GM10847 (cell line): Measurements from ENCODE around the gene HACD2.

ENCODE experiments used
- POLR2A ChIP-seq: IDR thresholded peaks from 2 replicates; pipeline ENCODE4 v1.6.1; 2011; ENCODE audit not compliant: insufficient read length; ENCODE audit errors: extremely low read depth

Gene HACD2

DNA sequence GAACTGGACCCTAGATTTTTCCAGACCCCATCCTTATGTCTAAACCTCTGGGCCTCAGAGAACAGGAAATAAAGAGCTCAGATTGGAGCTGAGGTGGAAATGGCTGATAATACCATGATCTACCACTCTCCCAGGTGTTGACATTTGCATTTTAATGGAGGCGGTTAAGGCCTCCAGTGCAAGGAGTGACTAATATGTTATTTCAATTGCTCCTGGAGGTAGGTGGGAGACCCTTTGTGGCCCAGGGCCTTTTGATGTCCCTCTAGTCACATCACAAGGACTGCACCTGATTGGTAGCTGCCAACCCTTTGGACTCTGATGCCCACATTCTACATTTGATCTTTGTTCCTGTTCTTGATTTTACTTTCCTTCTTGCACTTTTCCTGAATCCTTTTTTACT lies 127.0 kb downstream of the HACD2 start:
- no peak for TF ChIP-seq POLR2A

DNA sequence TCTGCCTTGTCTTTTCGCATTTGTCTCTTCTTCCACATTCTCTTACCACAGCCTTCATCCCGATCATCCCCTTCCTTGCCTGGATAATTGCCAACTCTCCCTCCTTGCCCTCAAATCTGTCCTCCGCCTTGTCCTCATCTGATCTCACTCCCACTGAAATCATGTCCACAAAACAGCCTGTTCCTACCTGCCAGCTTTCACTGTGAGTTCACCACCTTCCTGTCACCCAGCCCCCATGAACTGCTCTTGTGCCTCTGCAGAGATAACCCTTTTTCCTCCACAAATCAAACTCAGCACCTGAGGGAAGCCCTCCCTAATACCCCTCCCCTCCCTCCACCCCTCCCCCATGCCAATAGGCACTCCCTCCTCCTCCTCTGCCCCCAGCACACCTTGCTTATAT lies 131.2 kb downstream of the HACD2 start:
- TF ChIP-seq POLR2A, result no peak

DNA sequence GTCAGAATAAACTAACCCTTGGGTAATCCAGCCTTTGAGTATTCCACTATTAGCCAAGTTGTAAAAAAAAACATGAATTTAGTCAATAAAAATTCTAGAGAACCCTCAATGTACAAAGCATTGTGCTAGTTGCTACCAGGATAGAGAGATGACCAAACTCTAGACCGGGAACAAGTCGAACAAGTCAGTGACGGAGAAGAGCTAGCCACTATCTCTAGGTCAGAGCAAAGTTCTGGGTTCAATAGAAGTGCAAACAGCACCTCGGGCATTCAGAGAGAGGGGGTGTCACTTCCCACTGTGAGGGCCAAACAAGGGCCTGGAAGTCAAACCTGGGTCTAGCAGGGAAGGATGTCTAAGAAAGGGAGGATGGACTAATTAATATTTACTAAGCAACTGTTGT lies 133.7 kb downstream of the HACD2 start:
- TF ChIP-seq POLR2A, result no peak

DNA sequence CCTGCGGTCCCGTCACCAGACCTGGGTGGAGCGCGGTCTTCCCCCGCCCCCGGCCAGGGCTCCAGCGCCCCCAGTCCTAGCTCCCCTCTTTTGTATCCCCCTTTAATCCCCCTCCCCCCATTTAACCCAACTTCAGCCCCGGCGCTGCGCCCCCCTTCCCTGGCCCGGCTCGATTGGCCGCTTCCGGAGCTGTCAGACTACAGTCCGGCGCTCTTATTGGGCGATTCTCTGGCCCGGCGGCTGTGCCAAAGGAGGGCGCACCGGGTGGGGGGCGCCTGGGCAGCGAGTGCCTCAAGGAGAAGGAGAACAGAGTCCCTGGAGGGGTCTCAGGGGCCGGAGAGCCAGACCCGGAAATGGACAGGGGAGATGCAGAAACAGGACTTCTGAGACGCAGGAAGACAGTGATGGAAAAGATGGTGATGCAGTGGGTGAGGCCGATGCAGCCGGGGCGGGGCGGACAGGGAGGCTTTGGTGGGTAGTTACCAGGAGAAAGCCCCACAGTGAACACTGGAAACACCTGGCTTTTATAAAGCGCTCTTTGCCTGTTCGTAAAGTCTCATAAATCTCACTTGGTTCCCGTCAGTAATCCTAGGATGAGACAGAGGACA lies 134.8 kb downstream of the HACD2 start:
- TF ChIP-seq POLR2A, result no peak

DNA sequence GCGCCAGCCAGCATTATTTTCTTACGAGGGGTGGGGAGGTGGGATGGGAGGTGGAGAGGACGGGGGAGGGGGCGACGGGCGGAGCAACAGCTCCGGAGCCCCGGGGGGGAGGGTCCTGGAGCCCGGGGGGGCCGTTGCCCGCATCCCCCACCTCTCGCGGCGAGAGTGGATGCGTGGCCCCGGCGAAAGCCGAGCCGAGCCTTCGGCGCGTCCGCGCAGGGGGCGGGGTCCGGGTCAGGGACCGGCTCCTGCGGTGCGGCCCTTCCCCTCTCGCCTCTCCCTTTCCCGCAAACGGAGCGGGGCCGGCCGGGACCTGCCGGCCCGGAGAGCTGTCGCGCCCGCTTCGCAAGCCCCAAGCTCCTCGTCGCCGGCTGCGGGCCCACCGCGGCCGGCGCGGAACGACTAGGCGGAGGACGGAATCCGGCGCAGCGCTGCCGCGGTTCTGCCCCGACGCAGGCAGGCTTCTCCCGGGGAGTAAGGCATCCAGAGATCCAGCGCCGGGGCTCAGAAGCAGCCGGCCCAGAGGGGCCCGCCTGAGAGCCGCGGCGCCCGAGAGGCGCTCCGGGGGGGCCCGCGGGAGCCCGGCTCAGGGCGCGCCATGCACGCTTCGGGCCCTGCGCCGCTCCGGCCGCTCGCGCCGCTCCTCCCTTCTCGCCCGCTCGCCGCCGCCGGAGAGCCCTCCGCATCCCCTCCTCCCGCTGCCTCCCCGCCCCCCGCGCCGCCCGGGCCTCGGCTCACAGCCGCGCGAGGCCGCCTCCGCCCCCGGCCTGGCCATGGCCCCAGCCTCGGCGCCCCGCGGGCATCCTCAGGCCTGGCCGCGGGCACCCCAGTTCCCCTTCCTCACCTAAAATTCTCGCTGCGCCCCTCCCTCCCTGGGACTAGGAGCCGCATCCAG lies 135.5 kb downstream of the HACD2 start:
- TF ChIP-seq POLR2A, result no peak

DNA sequence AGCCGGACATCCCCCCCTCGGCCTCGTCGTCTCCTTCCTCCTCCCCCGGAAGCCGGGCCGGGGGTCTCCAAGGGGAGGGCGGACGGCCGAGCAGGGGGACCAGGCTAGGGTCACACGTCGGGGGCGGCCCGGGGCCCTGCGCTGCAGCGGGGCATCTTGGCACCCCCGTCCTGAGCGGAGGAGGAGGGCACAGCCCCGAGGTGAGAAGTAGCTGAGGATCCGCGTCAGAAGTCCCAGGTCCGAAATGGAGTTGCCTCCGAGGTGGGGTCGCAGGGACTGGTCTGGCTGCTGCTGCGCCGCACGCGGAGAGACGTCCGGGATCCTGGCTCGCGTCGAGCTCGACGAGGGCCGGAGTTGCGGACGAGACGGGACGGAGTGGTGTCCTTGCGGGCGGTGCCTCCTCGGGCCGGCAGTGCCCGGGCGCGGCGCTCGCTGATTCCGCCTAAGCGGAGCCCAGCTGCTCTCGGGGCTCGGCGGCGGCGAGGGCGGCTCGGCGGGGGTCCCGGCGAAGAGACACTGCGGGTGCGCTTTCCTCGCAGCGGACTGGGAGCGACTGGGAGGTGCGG lies 136.2 kb downstream of the HACD2 start, which contains the start of gene ADCY5:
Gene ADCY5 (minus strand): TSS at position 555 of the 566 bp plus-strand sequence. CDS start 545 bp downstream, at position 10.
- TF ChIP-seq POLR2A, result no peak

DNA sequence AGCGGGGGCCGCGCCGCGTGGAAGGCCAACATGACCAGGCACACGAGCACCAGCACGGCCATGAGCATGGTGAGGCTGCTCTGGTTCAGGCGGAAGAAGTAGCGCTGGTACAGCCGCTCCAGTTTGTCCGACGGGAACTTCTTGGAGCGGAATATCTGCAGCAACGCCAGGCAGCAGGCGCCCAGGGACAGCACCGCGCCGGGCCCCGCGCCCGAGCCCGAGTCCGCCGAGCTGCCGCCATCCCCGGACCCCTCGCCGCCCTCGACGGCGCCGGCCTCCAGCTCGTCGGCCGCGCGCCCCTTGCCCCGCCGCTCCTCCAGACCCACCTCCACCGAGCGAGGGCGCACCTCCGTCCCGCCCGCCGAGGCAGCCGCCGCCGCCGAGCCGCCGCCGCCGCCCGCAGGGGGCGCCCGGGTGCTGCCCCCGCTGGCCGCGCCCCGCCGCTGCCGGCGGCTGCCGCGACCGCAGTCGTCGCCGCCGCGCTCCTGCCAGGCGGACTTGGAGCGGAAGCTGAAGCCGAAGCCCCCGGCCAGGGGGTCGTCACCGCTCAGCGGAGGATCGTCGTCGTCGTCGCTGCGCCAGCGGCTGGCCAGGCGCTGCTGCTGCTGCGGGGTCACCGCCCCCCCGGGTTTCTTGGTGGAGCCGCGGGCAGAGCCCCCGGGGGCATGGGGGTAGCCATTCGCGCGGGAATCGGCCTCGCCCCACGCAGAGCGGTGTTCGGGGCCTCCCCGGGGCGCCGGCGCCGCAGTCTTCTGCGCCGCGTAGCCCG lies 136.9 kb downstream of the HACD2 start:
- TF ChIP-seq POLR2A, result no peak

DNA sequence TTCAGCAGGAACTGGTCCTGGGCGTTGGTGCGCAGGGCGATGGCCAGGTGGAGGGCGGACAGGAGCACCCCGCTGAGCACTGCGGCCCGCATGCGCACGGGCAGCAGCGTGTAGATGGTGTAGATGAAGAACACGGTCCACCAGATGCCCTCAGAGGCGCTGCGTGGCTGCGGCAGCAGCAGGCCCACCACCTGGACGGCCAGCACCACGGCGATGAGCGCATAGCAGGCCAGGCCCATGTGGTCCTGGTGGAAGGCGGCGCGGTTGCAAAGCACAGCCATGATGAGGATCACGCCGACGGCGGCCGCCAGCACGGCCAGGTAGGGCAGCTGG lies 137.5 kb downstream of the HACD2 start:
- TF ChIP-seq POLR2A, result no peak

DNA sequence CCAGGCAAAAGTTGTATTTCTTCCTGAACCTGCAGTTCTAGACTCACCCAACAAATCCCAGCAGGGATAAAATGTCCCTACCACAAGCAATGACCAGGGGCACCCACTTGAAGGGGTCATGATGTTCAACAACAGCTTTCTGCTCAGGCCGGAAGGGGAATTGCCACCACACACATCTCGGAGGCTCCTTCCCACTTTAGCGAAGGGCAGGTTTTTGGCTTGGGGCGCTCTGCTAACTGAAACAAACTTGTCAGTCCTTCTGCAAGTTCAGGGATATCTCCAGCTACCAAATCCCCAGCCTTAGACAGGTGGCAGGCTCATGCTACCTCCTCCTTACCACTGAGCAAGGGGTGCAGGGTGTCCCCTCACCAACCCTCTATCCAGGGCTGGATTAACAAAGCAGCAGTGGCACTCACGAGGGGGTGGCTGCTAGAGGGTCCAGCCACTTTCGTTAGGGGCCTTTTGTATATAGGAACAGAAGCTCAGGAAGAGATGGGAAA lies 138.2 kb downstream of the HACD2 start:
- TF ChIP-seq POLR2A, result no peak

DNA sequence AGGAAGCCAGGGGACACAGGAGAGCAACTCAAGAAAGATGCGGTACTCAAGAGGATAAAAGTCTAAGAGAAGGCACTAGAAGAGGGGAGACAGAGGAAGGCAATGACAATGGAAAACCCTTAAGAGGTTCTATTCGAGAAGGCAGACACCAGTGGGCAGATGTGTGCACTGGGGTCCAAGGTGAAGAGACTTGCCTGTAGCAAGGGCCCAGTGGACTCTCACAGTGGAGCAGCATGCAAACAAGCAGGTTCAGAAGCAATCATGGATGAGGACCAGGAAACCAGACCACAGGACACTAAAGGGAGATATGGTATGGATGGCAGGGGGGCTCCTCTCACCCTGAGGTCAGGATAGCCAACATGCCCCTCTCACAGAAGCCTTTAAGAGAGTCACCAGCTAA lies 138.6 kb downstream of the HACD2 start:
- no peak for TF ChIP-seq POLR2A

DNA sequence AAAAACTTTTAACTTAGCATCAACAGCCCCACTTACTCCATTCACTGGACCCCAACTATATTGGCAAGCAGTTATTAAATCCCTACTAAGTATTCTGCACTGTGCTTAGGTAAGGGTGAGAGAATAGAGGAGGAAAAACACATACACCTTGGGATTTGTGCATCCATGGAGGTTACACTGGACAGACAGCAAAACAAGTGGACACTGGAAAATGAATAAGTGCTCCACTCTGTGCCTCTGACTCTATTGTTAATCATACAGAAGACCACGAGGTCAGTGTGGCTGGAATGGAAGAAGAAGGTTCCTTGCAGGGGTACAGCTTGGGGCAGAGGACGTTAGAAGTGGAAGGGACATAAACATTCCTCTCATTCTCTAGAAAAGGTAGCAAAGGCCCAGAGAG lies 139.2 kb downstream of the HACD2 start:
- no peak for TF ChIP-seq POLR2A

DNA sequence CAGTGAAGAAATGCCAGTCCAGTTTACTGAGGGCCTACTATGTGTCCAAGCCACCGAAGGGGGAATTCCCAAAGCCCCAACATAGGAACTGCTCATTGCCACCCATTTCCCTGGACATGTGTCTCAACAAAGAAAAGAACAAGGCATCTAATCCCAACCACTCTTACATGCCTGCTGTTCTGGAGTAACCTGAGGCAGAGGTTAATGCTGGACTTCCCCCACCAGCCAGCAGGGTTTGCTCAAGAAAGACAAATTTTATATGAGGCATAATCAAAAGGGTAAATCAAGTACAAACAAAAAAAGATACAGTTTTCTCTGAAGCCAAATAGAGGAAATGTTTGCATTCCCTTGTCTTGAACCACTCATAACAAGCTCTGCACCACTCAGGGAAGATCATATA lies 140.1 kb downstream of the HACD2 start:
- TF ChIP-seq POLR2A, result no peak

DNA sequence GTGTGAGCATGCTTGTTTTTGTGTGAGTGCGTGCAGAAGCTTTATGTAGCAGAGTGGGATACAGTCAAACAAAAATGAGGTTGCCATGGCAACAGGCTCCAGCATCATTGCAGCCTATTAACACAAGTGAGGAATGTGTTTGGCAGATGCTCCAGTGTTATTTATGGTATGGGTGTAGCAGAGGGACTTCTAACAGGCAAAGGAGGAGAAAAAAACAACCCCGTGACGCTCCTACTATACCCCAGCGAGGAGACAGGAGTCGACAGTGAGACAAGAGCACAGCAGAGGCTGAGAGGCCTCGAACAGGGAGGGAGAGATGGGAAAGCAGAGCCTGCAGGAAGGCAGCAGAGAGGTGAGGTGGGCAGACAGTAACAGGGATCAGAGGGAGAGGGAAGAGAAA lies 140.8 kb downstream of the HACD2 start:
- TF ChIP-seq POLR2A, result no peak

DNA sequence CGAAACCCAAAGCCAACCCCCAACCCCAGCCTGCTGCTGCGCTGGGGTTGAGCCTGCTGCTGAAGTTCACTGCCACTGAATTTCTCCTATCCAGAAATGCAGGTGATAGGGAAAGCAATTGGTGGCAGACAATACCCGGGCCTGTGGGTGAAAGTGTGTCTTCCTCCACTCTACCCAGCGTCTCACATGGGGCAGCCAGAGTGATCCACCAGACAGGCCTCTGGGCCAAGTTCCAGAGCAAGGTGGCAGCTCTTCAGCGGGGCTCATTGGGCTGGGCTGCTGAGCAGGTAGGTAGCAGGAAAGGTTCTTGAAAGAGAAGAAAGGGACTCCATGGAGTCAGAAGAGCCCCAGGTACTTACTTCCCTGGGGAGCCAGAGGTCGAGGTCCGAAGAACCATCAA lies 141.9 kb downstream of the HACD2 start:
- TF ChIP-seq POLR2A, result no peak

DNA sequence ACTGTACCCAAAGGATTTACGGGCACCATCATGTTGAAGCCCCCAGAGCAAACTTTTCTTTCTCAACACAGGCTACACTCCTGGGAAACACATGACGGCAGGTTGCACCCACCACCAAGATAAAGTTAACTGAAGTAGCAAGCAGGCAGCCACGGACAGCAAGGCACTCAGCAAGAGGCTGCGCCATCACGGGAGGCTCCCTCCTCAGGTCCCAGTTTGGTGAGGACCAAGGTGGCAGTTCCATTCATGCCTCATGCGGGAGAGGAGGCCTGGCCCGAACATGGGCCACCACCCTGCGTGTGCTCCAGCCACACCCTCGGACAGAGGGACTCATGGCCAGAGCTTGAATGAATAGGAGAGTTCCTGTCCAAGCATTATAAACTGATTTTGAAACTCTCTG lies 142.7 kb downstream of the HACD2 start:
- TF ChIP-seq POLR2A, result no peak
